Activated effector memory CD4-positive, alpha-beta T cell treated with anti-CD3 and anti-CD28 coated beads, Interleukin-2, amount 50 U/mL, for 16 hours (primary cell): Measurements from ENCODE around the gene GRID1.
"Not testable (repeated sequence)": the region's sequence is repeated elsewhere in the genome, so short reads cannot be mapped to it uniquely, and the experiment has no call there.

Source experiments
- DNase-seq: peaks from one replicate; pipeline ENCODE4 v3.0.0-alpha.2; 2020

The GRID1 gene

DNA sequence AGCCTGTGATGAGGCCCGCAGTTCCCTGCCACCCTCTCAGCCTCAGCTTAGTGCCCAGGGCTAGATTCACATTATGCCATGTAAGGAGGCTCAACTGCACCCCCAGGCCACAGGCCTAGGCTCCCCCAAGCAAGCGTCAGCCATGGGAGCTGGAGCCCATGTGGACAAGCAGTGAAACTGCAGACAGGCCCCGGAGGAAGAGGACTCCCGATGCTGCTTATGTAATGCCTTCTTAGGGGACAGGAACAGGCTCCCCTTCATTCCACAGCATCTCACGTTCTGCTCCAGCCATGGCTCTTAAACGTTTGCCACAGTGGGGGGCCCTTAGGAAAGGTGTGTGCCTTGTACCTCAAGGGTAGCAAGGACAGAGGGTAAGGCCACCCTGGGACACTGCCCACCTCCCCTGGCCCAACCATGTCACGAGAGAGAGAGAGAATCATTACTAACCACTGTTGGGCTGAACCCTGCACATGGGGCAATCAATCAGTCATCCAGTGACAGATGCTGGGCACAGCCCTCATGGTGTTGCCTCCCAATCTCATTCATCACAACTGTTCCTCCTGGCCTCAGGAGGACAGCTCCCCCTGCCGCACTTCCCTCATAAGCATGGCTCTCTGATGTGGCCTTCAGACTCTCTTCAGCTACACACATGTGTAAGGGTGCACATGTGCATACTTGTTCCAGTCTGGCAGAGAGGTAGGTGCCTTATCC lies 263.0 kb downstream of the GRID1 start:
- DNase-seq = no peak

- no peak for DNase-seq
These were observed 264.1 kb downstream of the GRID1 start for GRCh38 chr10:86102451-86102850.

DNA sequence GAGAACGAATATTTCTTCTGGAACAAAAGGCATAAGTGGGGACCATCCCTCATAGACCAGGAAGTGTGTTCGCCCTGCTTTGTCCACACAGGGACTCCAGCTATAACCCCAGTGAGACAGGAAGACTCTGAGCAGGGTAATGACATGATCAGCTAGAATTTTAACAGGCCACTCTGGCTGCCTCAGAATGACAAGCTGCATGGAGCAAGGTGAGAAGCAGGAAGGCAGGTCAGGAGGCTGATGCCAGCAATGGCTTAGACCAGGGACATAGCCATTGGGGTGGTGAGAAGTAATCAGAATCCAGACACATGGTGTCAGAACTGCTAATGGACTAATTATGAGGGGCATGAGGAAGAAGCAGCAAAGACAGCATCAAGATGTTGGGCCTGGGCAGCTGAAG lies 264.6 kb downstream of the GRID1 start:
- DNase-seq = no peak

GRCh38 chr10:86100581-86101061 lies 266.0 kb downstream of the GRID1 start:
- no peak for DNase-seq

GRCh38 chr10:86099542-86100334 lies 266.9 kb downstream of the GRID1 start:
- DNase-seq = no peak

GRCh38 chr10:86098187-86098881 lies 268.3 kb downstream of the GRID1 start:
- no peak for DNase-seq

DNA sequence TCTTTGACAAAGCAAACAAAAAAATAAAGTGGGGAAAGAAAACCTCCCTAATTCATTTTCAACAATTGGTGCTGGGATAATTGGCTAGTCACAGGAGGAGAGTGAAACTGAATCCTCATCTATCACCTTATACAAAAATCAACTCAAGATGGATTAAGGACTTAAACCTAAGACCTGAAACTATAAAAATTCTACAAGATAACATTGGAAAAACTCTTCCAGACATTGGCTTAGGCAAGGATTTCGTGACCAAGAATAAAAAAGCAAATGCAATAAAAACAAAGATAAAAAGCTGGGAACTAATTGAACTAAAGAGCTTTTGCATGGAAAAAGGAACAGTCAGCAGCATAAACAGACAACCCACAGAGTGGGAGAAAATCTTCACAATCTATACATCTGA lies 271.5 kb downstream of the GRID1 start:
- DNase-seq = not testable (repeated sequence)

GRCh38 chr10:86092311-86092710 lies 274.3 kb downstream of the GRID1 start:
- DNase-seq = not testable (repeated sequence)

GRCh38 chr10:86091216-86091615 lies 275.4 kb downstream of the GRID1 start:
- no peak for DNase-seq

- DNase-seq = no peak
These were observed 275.8 kb downstream of the GRID1 start for GRCh38 chr10:86090807-86091206.

- no peak for DNase-seq
These were observed 278.9 kb downstream of the GRID1 start for GRCh38 chr10:86087716-86088115.

DNA sequence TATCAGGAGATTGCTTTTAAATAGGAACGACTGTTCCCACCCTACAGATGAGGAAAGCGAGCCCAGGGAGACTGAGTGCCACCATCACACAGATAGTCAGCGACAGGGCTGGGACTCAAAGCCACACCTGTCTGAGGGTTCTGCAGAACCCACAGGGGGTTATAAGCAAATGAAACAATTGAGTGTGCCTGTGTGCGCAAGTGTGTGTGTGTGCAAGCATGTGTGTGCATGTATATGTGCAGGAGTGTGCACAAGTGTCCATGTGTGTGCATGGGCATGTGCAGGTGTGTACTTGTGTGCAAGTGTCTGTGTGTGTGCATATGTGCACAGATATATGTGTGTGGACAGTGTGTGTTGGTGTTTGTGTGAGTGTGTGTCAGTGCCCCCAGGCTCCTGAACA lies 280.2 kb downstream of the GRID1 start:
- peak; percentile 14 for DNase-seq

GRCh38 chr10:86085686-86086085 lies 280.9 kb downstream of the GRID1 start:
- DNase-seq = no peak

- DNase-seq = no peak
These were observed 281.5 kb downstream of the GRID1 start for GRCh38 chr10:86085136-86085535.

DNA sequence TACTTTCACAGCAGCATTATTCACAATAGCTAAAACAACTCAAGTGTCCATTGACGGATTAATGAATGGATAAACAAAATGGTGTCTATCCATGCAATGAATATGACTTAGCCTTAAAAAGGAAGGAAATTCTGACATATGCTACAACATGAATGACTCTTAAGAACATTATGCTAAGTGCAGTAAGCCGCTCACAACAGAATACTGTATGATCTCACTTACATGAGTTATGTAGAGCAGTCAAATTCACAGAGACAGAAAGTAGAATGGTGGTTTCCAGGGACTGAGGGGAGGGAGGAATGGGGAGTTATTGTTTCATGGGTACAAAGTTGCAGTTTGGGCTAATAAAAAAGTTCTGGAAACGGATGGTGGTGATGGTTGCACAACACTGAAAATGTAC lies 282.0 kb downstream of the GRID1 start:
- DNase-seq = no peak

DNA sequence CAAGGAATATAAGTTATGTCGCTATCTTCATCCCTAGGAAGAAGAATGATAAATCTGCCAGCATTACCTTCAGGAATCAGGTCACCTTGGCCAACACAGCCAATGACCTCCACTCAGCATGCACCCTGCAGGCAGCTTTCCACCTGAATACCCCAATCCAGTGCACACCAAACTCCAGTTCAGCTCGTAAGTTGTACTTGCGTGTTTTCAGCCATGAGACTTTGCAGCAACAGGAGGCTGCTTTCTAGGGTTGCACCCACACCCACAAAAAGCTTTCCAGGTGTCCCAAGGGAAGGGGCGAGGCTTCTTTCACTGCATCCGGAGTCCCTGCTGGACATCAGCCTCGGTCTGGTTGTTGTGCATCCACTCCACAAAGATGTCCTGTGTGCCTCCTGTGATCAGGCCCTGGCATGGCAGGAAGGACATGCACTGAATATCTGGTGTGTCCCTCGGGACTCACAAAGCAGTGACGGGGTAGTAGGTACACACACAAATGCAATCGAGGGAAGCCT lies 282.9 kb downstream of the GRID1 start:
- peak; percentile 39 for DNase-seq

- peak; percentile 44 for DNase-seq
These were observed 283.4 kb downstream of the GRID1 start for GRCh38 chr10:86083206-86083605.

- no peak for DNase-seq
These were observed 284.0 kb downstream of the GRID1 start for GRCh38 chr10:86082556-86082955.

DNA sequence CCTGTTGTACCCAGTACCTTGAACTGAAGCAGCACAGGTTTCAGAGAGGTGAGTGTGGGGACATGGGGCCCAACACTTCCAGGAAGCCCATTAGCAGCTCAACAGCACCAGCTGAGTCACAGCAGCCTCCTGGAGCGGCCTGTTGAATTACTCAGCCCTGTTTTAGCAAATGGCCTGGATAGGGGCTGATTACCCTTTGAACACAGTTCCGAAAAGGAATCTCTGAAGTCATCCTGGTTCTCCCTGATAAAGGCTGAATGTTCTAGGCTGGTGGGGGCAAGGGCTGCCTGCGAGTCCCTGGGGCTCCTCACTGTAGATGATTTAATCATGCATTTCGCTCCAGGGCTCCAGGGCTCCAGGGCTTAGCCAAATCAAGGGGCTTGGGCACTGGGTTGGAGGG lies 287.5 kb downstream of the GRID1 start:
- DNase-seq = peak; percentile 46

GRCh38 chr10:86078639-86079035 lies 288.0 kb downstream of the GRID1 start:
- DNase-seq = no peak

DNA sequence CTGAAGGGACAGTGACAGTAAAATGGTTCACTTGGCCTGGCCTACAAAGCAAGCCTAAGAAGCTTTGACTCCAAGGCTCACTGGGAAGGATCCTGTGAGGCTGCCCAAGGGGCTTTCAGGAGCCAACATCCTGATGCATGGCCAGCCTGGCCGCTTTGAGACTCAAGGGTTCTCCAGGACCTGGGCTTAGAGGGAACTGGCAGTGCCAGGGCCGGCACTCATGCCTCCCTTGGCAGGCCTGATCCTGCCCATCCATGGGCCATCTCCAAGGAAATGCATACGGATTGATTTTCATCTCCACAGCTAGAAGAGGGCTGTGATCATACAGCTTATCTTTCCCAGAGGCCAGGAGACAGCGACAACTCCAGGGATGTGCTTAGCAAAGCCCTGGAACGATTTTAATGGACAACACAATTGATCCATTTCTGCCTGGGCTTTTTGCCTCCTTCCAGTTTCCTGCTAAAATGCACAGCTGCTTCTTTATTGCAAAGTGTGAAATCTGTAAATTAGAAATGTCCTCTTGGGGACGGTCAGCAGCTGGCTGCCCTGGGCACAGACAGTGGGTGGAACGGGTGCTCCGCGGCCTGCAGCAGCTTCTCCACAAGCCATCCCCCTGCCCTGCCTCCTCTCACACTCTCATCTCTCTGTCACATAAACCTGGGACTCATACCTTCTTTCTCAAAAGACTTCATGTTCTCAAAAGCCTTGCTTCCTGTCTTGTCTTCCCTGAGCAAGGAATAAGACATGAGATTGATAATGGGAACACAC lies 288.5 kb downstream of the GRID1 start:
- no peak for DNase-seq

DNA sequence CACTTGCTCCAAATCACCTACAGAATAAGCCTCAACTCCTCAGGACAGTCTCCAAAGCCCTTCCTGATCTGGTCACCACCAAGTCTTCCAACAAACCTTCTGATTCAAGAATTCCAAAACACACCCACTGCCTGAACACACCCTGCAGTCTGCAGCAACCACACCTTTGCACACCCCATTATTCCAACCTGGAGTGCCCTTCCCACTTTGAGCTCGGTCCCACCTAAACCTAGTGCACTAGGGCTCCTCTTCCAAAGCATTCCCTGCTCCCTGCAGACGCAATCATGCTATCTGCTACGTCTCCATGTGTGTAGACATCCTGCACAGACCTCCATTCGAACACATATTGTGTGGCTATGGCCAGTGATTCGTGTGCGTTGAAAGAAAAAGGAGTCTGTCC lies 289.3 kb downstream of the GRID1 start:
- no peak for DNase-seq

- not testable (repeated sequence) for DNase-seq
These were observed 290.1 kb downstream of the GRID1 start for GRCh38 chr10:86076497-86076896.
